Motor neuron (in vitro differentiated cells): ENCODE measurements around the gene VDAC2. TPM values are rescaled to one million over a fixed set of nuclear protein-coding genes. Genes with fewer than 3 reads are reported as not detected.

ENCODE experiments used
- ATAC-seq, 8 experiments: fragments of 200-7000 bp; cut with Tn5 transposase; replicated peaks in 6 of 8; 2 replicates each; pipeline ENCODE4 v1.8.0; 2021; ENCODE audit warnings: mild to moderate bottlenecking in 8 of 8, moderate library complexity in 8 of 8
- H3K27ac ChIP-seq, 2 donors: fragments of 250-450 bp; sonication (Bioruptor Pico); 2 replicates each; pipeline ENCODE4 v1.9.0; 2021; ENCODE audit warnings: antibody characterized with exemption in 2 of 2, mild to moderate bottlenecking in 2 of 2, moderate library complexity in 1 of 2
- H3K4me1 ChIP-seq, 2 donors: fragments of 250-450 bp; sonication (Bioruptor Pico); replicated peaks in 1 of 2; 2 replicates each; pipeline ENCODE4 v1.6.1; 2021; ENCODE audit warnings: antibody characterized with exemption in 2 of 2, mild to moderate bottlenecking in 2 of 2, moderate library complexity in 1 of 2
- H3K4me3 ChIP-seq, 5 donors: fragments of 250-450 bp; sonication (Bioruptor Pico); 2 replicates each; pipeline ENCODE4 v1.9.0; 2021; ENCODE audit warnings: antibody characterized with exemption in 5 of 5, mild to moderate bottlenecking in 5 of 5, moderate library complexity in 4 of 5
- WGBS, 10 experiments: fragments of 450-650 bp; shearing (Covaris generic); methylation state at CpG; one replicate each; pipeline ENCODE4 v1.0.0; 2022; 5-methylcytosine and 5-hydroxymethylcytosine counted together
- in situ Hi-C, 9 experiments: fragments of 400-800 bp; cut with MboI; loops; one replicate each; pipeline ENCODE4 v1.15.0; 2021; ENCODE audit warnings: low sequenced_read_pairs in 9 of 9, low pct_unique_long_range_greater_than_20kb in 2 of 9; ENCODE audit not compliant: unreplicated experiment in 9 of 9
- total RNA-seq, 8 experiments: library from RNA; unstranded; fragments of 300-600 nt; gene quantifications; 2 replicates each; pipeline versions ENCODE4 v1.2.3 to v1.2.4, GENCODE V29; 2022

The VDAC2 gene, protein sequence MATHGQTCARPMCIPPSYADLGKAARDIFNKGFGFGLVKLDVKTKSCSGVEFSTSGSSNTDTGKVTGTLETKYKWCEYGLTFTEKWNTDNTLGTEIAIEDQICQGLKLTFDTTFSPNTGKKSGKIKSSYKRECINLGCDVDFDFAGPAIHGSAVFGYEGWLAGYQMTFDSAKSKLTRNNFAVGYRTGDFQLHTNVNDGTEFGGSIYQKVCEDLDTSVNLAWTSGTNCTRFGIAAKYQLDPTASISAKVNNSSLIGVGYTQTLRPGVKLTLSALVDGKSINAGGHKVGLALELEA
- total RNA-seq, result 100 to 1,000 TPM; 198 to 262 (median 230) TPM

DNA sequence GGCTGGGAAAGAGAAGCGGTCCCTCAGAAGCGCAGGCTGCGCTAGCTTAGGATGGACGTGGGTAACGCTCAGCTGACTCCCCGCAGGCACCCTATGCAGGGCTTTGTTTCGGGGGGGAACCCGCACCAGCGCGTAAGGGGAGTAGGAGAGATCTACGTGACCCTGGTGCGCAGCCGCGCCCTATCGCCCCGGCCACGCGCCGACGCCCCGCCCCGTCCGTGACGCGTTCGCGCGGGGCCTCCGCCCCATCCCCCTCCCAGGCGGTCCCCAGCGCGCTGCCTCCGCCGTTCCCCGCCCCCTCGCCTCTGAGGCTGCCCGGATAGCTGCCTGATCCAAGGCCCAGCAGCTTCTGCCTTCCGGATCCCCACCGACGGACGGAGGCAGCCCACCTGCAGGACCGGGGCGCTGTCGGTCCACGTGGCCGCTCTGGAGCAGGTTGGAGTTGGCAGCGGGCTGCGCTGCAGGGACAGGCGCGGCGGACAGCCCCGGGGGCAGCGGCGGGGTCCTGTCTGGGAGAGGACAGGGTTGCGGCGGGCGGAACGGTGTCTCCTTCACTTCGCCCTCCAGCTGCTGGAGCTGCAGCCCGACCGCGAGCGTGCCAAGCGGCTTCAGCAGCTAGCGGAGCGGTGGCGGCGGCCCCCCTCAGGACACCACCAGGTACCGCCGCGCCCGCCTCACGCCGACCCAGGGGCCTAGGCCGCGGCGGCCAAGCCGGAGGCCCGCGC, at the start of gene VDAC2:
VDAC2 (plus strand) TSS at position 515 of the 725 bp plus-strand sequence. CDS start 363 bp downstream, outside the sequence.
- H3K4me1 ChIP-seq, result peaks cover 11 to 15% of the 10 kb centered on the region in 2 donors
- H3K27ac ChIP-seq, result peak within 1 kb of the TSS; percentile 99 to 100
- peak; percentile 81 to 92 (median 90) for ATAC-seq
- WGBS, 10 experiments, result 7% methylated on average over 3 of the region's 80 CpGs; no CpG with 5 or more reads in 9 of the 10 experiments
- in situ Hi-C loops, result no loop called here
- H3K4me3 ChIP-seq, result peak within 1 kb of the TSS; percentile 55 to 74 (median 59)

DNA sequence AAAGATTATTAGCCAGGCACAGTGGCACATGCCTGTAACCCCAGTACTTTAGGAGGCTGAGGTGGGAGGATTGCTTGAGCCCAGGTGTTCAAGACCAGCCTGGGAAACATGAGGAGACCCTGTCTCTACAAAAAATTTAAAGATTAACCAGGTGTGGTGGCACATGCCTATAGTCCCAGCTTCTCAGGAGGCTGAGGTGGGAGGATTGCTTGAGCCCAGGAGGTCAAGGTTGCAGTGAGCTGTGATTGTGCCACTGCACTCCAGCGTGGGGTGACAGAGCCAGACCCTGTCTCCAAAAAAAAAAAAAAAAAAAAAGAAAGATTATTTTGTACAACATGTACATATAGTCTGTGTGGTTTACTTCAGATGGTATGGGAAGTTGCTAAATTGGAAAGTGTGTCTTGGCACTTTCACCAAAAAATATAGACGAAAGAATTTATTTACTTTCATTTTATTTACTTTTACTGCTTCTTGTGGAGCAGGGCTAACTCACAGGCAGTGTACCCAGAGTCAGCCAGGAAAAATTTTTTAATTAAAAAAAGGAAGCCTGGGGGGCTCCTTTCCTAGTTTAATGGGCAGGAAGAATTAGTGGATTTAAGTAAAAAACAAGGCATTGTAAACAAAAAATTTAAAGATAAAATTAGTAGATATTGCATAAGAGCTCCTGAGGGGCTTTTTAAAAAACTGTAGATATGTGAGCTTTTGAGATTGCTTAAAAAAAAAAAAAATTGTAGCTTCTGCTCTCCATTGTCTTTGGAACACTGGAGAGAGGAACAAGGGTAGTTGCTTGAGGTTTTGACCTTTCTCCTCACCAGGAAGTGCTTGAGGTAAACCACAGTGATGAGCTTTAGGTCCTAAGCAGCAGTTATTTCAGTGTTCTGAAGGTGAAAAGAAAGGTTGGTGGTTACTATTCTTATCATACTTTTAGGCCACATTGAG, 44.6 kb upstream of the VDAC2 start:
- in situ Hi-C loops, result no loop called here
- Histone ChIP-seq H3K4me1 (no peaks in the 10 kb centered on the region), H3K27ac (no peak overlapping the region), H3K4me3 (no peak overlapping the region)
- WGBS, 10 experiments, result 56 to 100% (median 96%) methylated on average over 1 to 2 of the region's 2 CpGs; no CpG with 5 or more reads in 2 of the 10 experiments
- ATAC-seq, result no peak

DNA sequence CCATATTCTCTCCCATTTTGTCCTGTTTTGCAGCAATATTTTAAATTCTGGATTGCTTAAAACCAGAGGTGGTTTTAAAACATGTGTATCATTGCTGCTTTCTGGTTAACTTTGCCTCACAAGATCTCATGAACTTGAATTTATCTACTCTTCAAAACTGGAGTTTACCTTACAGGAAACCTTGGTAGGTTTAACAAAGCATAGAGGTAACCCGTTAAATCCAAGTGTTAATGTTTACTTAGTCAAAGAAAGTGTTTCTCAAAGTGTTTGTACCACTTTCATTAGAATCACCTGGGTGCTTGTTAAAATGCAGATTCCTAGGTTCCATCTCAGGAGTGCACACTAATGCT, 44.0 kb upstream of the VDAC2 start:
- WGBS, 10 experiments, result 88 to 100% (median 100%) methylated on average over 1 of the region's 1 CpG; no CpG with 5 or more reads in 2 of the 10 experiments
- in situ Hi-C loops, result no loop called here
- Histone ChIP-seq H3K4me3 (no peak overlapping the region), H3K27ac (no peak overlapping the region), H3K4me1 (no peaks in the 10 kb centered on the region)
- ATAC-seq, result no peak

DNA sequence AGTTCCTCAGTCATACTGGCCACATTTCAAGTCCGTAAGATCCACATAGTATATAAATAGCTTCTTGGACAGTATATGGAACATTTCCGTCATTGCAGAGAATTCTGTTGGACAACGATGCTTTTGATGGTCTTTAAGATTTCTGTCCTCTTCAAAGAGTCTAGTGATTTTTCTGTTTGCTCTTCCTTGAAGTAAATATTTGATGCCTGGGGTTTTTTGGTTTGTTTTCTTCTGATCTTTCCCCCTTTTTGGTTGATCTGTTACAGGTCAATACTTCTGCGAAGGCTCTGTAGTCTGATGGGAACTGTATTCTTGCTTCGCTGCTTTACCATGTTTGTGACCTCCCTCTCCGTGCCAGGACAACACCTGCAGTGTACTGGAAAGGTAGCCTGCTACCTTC, 42.3 kb upstream of the VDAC2 start:
- ATAC-seq, result no peak
- 86 to 100% (median 95%) methylated on average over 2 to 6 of the region's 6 CpGs for WGBS, 10 experiments
- H3K27ac ChIP-seq, result no peak overlapping the region
- in situ Hi-C loops, result no loop called here
- no peak overlapping the region for H3K4me3 ChIP-seq
- no peaks in the 10 kb centered on the region for H3K4me1 ChIP-seq

DNA sequence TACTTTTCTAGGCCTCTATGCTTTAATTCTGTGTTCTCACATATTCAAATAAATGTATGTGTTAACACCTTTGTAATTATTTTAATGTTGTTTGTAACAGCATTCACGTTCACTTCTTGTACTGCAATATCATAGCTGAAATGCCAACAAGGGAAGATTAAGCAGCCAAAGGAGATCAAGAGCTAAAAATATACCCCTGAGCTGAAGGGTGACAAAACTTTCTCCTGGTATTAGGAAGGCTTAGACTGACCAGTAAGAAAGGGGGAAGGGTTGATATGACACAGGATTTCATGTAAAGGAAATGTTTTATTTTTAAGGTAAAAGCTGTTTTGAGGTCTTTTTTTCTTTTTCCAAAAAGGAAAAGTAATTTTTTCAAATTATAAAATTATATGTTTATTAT, 40.4 kb upstream of the VDAC2 start:
- ATAC-seq, result no peak
- Histone ChIP-seq H3K27ac (no peak overlapping the region), H3K4me3 (no peak overlapping the region), H3K4me1 (no peaks in the 10 kb centered on the region)
- in situ Hi-C loops, result no loop called here
- 0 to 100% (median 77%) methylated on average over 1 of the region's 1 CpG for WGBS, 10 experiments

DNA sequence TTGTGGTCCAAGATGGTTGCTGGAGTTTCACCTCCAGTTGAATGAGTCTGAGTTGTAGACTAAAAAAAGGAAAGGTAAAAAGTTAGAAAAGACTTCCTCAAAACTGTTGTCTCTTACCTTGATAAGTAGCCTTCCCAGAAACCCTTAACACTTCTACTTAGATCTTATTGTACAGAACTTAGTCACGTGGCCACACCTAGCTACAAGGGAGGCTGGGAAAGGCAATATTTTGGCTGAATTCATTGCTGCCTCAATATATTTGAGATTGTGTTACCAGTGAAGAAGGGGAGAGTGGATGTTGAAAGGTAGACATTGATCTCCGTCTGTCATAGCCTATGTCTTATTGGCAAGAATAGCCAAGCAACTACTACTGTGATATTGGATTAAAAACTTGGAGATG, 35.5 kb upstream of the VDAC2 start:
- in situ Hi-C loops, result no loop called here
- Histone ChIP-seq H3K4me1 (no peaks in the 10 kb centered on the region), H3K27ac (no peak overlapping the region), H3K4me3 (no peak overlapping the region)
- 86 to 100% (median 100%) methylated on average over 1 to 2 of the region's 2 CpGs; no CpG with 5 or more reads in 3 of the 10 experiments for WGBS, 10 experiments
- ATAC-seq, result no peak

DNA sequence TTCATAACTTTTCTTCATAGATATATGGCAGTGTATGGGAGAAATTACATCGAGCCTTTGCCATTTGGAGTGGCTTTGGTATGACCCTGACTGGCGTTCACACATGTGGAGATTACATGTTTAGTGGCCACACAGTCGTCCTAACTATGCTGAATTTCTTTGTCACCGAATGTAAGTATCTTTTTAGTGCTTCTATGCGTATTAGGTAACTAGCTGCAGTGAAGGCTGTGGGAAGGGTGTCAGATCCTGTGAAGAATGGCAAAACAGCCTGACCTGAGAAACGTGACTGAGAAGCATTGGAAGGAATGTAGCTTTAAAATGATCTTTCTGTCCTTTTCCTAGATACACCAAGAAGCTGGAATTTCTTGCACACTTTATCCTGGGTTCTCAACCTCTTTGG, 34.5 kb upstream of the VDAC2 start:
- Histone ChIP-seq H3K4me3 (no peak overlapping the region), H3K27ac (no peak overlapping the region), H3K4me1 (no peaks in the 10 kb centered on the region)
- in situ Hi-C loops, result no loop called here
- no peak for ATAC-seq
- WGBS, 10 experiments, result 50 to 100% (median 90%) methylated on average over 1 to 5 of the region's 6 CpGs; no CpG with 5 or more reads in 1 of the 10 experiments

DNA sequence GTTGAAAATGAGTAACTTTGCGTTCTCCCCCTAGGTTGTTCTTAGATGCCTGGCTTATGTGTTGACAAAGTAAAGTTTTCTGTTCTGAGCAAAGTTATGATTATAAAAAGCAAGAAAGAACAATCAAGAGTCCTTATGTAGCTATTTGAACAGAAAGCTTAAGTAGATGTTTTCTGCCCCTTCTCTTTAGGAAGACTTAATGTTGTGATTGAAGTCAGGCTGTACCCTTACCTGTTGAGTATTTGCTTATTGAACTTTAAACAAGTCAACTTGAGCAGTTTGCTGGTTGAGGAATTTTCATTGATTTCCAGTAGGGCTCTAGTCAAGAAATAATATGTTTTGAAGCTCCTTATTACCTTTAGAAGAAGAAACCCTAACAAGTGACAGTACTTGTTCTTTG, 33.9 kb upstream of the VDAC2 start:
- 67 to 100% (median 100%) methylated on average over 1 of the region's 1 CpG; no CpG with 5 or more reads in 2 of the 10 experiments for WGBS, 10 experiments
- Histone ChIP-seq H3K4me3 (no peak overlapping the region), H3K27ac (no peak overlapping the region), H3K4me1 (no peaks in the 10 kb centered on the region)
- ATAC-seq, result no peak
- in situ Hi-C loops, result no loop called here

DNA sequence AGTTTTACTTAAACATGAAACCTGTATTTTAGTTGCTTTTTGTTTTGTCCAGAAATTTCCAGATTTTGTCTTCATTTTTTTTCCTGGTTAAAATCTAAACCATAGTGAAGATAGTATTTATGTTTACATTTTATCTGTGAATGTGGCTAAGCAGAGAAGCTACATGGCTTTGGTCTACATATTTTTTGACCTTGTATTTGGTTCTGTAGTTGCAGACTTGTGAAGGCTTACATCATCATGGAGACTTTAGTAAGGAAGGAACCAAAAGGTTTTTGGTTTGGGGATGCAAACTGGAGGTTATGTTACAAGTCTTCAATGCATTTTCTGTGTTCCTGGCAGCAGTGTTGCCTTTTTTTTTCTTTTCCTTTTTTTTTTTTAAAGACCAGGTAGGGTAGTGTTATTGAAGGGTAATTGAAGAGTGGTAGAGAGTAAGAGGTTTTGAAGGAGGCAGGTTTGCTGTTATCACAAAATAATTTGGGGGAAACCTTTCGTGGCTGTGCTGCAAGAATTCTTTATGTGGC, 30.9 kb upstream of the VDAC2 start:
- in situ Hi-C loops, result no loop called here
- Histone ChIP-seq H3K4me1 (no peaks in the 10 kb centered on the region), H3K27ac (no peak overlapping the region), H3K4me3 (no peak overlapping the region)
- ATAC-seq, result no peak
- 67 to 100% (median 100%) methylated on average over 1 of the region's 1 CpG; no CpG with 5 or more reads in 4 of the 10 experiments for WGBS, 10 experiments

DNA sequence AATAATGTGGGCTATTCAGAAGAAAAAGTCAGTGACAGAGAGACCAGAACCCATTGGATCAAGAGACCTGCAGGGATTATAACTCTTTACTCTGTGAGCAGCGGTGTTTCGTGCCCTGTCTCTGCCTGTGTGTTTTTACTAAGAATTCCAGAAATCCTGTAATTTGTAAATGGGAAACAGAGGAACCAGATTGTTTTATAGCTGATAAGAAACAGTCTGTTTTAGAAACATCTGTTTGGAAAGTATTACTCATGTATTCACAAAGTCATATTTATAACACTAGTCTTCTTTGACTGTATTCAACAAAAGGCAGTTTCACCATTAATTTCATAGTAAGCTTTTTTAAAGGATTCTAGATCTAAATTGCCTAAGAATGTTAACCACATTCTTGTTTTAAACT, 30.0 kb upstream of the VDAC2 start:
- in situ Hi-C loops, result no loop called here
- ATAC-seq, result no peak
- H3K4me3 ChIP-seq, result no peak overlapping the region
- no peak overlapping the region for H3K27ac ChIP-seq
- WGBS, 10 experiments, result 40 to 100% (median 90%) methylated on average over 1 to 2 of the region's 2 CpGs; no CpG with 5 or more reads in 1 of the 10 experiments
- no peaks in the 10 kb centered on the region for H3K4me1 ChIP-seq

DNA sequence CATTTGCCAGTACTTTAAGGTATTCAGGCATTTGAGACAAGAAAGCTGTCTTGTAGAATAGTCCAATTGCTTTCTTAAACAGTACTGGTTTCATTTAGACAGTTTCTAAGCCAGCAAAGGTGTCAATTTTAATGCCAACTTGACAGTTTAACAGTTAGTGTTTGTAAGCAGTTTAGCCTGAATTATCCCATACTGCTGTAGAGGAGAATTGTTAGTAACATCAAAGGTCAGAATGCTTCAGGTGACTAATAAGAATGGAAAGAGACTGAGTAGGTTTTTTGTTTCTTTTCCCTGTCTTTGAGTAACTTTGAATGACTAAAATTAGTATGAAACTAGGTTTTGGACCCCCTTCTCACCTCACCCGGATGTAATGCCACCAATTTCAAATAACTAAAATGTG, 29.5 kb upstream of the VDAC2 start:
- H3K27ac ChIP-seq, result no peak overlapping the region
- 90 to 100% (median 100%) methylated on average over 1 of the region's 1 CpG; no CpG with 5 or more reads in 3 of the 10 experiments for WGBS, 10 experiments
- H3K4me3 ChIP-seq, result no peak overlapping the region
- no peak for ATAC-seq
- in situ Hi-C loops, result no loop called here
- no peaks in the 10 kb centered on the region for H3K4me1 ChIP-seq

DNA sequence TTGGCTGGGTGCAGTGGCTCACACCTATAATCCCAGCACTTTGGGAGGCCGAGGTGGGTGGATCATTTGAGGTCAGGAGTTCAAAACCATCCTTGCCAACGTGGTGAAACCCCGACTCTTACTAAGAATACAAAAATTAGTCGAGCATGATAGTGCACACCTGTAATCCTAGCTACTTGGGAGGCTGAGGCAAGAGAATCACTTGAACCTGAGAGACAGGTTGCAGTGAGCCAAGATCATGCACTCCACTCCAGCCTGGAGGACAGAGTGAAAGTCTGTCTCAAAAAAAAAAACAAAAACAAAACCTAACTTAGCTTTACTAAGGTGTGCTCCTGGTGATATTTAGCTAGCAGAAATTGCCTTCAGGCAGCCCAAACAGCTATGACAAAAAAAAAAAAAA, 24.3 kb upstream of the VDAC2 start:
- in situ Hi-C loops, result no loop called here
- Histone ChIP-seq H3K4me1 (no peaks in the 10 kb centered on the region), H3K4me3 (no peak overlapping the region), H3K27ac (no peak overlapping the region)
- peak in 1 of 8 experiments; percentile 4 for ATAC-seq
- WGBS, 10 experiments, result 58 to 100% (median 78%) methylated on average over 2 to 4 of the region's 4 CpGs; no CpG with 5 or more reads in 3 of the 10 experiments
